GM10266 (cell line): ENCODE data around the gene SNX30.

ENCODE experiments used
- DNase-seq: peaks from one replicate; pipeline ENCODE4 v3.0.0; 2012; ENCODE audit errors: extremely low spot score
- TF ChIP-seq, protein P1 (sequence below): IDR thresholded peaks from 2 replicates; pipeline ENCODE4 v1.5.1; 2012; ENCODE audit warnings: mild to moderate bottlenecking, low read depth; ENCODE audit not compliant: control insufficient read depth, insufficient read depth; ENCODE audit errors: missing control alignments

Gene SNX30

DNA sequence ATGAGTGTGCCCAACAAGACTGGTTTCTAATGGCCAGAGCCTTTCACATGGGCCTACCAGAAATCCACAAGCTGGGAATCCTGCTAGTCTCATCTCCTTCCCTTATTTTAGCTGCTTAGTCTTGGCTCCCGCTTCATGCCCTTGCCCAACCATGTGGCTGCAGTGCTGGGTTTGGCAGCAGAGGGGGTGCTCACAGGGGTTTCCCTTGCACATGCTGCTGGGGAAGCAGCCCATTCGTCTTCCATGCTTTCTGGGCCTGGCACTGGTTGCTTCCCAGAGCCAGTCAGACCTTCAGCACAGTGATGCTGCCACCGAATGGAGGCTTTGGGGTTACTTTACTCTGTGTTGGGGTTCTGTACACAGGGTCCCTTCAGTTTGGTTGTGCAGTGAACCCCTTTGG is 113.8 kb downstream of the SNX30 start:
- DNase-seq, result no peak

DNA sequence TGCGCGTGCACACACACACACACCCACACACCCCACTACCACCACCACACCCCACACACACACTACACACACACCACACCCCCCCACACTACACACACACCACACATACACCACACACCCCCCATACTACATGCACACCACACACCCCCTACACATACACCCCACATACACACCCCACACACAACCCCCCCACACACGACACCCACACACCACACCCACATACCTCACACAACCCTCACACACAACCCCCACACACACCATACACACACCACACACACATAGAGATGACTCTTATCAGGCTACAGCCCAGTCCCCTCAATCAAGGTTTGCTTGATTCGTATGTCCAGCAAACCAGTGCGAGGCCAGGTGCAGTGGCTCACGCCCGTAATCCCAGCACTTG is 114.4 kb downstream of the SNX30 start:
- TF ChIP-seq, protein P1, sequence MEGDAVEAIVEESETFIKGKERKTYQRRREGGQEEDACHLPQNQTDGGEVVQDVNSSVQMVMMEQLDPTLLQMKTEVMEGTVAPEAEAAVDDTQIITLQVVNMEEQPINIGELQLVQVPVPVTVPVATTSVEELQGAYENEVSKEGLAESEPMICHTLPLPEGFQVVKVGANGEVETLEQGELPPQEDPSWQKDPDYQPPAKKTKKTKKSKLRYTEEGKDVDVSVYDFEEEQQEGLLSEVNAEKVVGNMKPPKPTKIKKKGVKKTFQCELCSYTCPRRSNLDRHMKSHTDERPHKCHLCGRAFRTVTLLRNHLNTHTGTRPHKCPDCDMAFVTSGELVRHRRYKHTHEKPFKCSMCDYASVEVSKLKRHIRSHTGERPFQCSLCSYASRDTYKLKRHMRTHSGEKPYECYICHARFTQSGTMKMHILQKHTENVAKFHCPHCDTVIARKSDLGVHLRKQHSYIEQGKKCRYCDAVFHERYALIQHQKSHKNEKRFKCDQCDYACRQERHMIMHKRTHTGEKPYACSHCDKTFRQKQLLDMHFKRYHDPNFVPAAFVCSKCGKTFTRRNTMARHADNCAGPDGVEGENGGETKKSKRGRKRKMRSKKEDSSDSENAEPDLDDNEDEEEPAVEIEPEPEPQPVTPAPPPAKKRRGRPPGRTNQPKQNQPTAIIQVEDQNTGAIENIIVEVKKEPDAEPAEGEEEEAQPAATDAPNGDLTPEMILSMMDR, result no peak
- no peak for DNase-seq

More for the DNA sequence above, 113.8 kb downstream of the SNX30 start:
- TF ChIP-seq, protein P1, result no peak

DNA sequence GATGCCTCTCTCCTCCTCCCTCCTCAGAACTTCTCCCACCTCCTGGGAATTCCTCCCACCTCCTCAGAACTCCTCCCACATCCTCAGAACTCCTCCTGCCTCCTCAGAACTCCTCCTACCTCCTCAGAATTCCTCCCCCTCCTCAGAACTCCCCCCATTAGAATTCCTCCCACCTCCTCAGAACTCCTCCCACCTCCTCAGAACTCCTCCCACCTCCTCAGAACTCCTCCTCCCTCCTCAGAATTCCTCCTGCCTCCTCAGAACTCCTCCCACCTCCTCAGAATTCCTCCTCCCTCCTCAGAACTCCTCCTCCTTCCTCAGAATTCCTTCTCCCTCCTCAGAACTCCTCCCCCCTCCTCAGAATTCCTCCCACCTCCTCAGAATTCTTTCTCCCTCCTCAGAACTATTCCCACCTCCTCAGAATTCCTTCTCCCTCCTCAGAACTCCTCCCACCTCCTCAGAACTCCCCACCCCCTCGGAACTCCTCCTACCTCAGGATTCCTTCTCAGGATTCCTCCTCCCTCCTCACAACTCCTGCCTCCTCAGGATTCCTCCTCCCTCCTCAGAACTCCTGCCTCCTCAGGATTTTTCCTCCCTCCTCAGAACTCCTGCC is 116.2 kb downstream of the SNX30 start:
- no peak for DNase-seq
- TF ChIP-seq, protein P1, result no peak

DNA sequence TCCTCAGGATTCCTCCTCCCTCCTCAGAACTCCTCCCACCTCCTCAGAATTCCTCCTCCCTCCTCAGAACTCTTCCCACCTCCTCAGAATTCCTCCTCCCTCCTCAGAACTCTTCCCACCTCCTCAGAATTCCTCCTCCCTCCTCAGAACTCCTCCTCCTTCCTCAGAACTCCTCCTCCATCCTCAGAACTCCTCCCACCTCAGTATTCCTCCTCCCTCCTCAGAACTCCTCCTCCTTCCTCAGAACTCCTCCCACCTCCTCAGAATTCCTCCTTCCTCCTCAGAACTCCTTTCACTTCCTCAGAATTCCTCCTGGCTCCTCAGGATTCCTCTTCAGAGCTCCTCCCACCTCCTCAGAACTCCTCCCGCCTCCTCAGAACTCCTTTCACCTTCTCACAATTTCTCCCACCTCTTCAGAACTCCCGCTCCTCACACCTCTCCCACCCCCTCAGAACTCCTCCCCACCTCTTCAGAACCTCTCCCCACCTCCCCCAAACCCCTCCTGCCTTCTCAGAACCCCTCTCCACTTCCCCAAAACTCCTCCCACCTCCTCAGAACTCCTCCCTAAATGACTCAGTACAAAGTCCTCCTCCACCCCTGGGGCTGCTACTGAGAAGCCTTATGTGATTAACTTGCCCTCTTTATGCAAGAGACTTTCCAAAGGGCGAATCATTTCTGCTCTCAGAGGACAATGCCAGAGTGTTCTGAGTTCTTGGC is 116.9 kb downstream of the SNX30 start:
- TF ChIP-seq, protein P1, result no peak
- DNase-seq, result no peak

DNA sequence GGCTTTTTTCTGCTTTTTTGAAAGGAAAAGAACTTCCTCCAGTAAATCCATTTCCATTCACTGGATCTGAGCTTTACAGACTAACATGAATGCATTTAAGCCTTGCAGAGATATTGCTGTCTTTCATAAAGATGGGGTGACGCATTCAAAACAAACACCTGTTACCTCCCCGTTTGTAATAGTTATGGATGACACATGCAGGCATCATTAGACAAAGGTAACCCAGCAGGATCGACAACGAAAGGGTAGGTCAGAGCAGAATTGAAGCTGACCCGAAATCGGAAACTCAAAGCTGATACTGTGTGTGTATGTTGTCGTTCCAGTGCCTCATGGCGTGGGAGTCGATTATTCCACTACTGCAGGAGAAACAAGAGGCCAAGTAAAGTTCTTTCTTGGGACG is 117.9 kb downstream of the SNX30 start:
- TF ChIP-seq, protein P1, result no peak
- no peak for DNase-seq

DNA sequence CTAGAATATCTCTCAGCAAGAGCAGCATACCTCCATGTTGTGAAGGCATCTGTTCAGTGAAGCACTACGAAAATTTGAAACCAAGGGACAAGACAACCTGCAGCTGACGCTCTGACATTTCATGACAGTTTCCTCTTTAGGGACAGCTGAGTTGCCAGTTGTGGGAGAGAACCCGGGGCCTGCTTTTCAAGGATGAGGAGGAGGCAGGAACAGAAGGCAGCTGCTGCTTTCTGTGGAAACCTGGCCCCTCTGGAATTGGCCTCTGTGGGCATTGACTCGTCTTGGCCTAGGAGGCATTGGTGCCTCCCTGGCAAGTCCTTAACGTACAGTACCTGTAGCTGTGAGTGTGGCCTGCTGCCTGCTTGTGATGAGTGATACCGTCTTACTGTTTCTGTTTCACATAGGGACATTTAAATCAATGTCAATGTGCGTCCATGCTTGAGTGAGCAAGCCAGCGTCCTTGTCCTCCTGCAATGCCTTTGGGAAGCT is 118.5 kb downstream of the SNX30 start:
- DNase-seq, result no peak
- TF ChIP-seq, protein P1, result no peak

DNA sequence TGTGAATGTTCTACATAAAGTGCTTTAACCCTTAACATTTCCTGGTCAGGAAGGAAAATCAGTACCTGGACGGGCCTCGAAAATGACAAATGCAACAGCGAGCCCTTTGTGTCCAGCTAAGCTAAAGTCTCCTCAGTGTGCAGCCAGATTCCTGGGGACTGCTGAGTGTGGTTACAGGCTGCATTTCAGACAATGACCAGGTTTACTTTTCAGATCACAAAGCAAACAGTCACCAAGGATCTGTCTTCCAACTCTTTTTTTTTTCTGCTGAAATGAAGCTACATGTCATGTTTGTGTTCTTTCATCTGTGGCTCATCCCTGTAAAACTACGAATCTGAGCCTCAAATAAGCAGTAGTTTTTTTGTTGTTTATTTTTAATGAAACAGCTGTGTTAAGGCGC is 119.4 kb downstream of the SNX30 start:
- no peak for DNase-seq
- TF ChIP-seq, protein P1, result no peak
